Panc1 (cell line): ENCODE measurements around the gene NPAS4. TPM values are rescaled to one million over a fixed set of nuclear protein-coding genes. Genes with fewer than 3 reads are reported as not detected.

Experiments
- ATAC-seq: fragments of 200-7000 bp; cut with Tn5 transposase; 2 replicates; pipeline ENCODE4 v1.9.1; 2020; ENCODE audit warnings: mild to moderate bottlenecking, moderate library complexity
- BruUV-seq: library from RNA; stranded (reverse); fragments of 400-500 nt; replicated peaks from 2 replicates; lab custom pipeline; 2021; lab: Mats Ljungman, UMichigan
- CTCF ChIA-PET: fragments of 300-600 bp; sonication (Branson Sonifier 250); formaldehyde crosslinking; loops from one replicate; lab custom pipeline; 2022; ENCODE audit warnings: antibody characterized with exemption; lab: Charles Lee
- POLR2A ChIA-PET: fragments of 300-600 bp; sonication (Branson Sonifier 250); formaldehyde crosslinking; loops from one replicate; lab custom pipeline; 2022; ENCODE audit warnings: antibody characterized with exemption; lab: Charles Lee
- DNase-seq: peaks from one replicate; pipeline ENCODE4 v3.0.0-alpha.2; 2010; ENCODE audit warnings: low read depth, low spot score
- H3K27ac ChIP-seq: 2 replicates; pipeline ENCODE4 v1.5.1; 2011; ENCODE audit warnings: mild to moderate bottlenecking, low read length, inconsistent platforms
- H3K27me3 ChIP-seq: fragments of 200-500 bp; sonication (Bioruptor generic); 2 replicates; pipeline ENCODE4 v1.6.0; 2014; ENCODE audit warnings: low read length, inconsistent platforms; ENCODE audit not compliant: control insufficient read depth, insufficient read depth
- H3K36me3 ChIP-seq: fragments of 200-500 bp; sonication (Bioruptor generic); 2 replicates; pipeline ENCODE4 v1.5.1; 2014; ENCODE audit warnings: inconsistent platforms, mild to moderate bottlenecking, low read length, moderate library complexity; ENCODE audit not compliant: control insufficient read depth, insufficient read depth
- H3K4me1 ChIP-seq: 2 replicates; pipeline ENCODE4 v1.5.1; 2011; ENCODE audit warnings: inconsistent platforms, mild to moderate bottlenecking, low read length, moderate library complexity; ENCODE audit not compliant: control insufficient read depth, insufficient read depth
- H3K4me3 ChIP-seq, 2 experiments: 2 replicates each; pipeline ENCODE4 v1.5.1; 2011 to 2012; ENCODE audit warnings: low read depth in 2 of 2, low read length in 2 of 2, mild to moderate bottlenecking in 2 of 2, inconsistent platforms in 1 of 2, moderate library complexity in 1 of 2
- H3K9me3 ChIP-seq: fragments of 200-500 bp; sonication (Bioruptor generic); 2 replicates; pipeline ENCODE4 v1.5.1; 2014; ENCODE audit warnings: low read depth, mild to moderate bottlenecking, inconsistent platforms, low read length, moderate library complexity; ENCODE audit not compliant: control insufficient read depth, insufficient read depth
- POLR2AphosphoS5 ChIP-seq: IDR thresholded peaks from 2 replicates; pipeline ENCODE4 v1.6.1; 2012; ENCODE audit warnings: mild to moderate bottlenecking, low read depth, low read length, moderate library complexity
- SIN3A ChIP-seq: IDR thresholded peaks from 2 replicates; pipeline ENCODE4 v1.6.1; 2012; ENCODE audit warnings: low read depth, mild to moderate bottlenecking, low read length, moderate library complexity, borderline replicate concordance; ENCODE audit not compliant: insufficient read depth
- TCF7L2 ChIP-seq: IDR thresholded peaks from 2 replicates; pipeline ENCODE4 v1.6.1; 2011; ENCODE audit warnings: mild to moderate bottlenecking, low read depth, low read length, inconsistent platforms
- in situ Hi-C: cut with HindIII; loops from 2 replicates; pipeline ENCODE4 v1.10.0; 2016; ENCODE audit warnings: low sequenced_read_pairs, low pct_unique_long_range_greater_than_20kb
- intact Hi-C: fragments of 100-400 bp; cut with micrococcal nuclease; formaldehyde crosslinking; loops from one replicate; pipeline ENCODE4 v1.10.0; 2022; ENCODE audit not compliant: unreplicated experiment
- total RNA-seq: library from RNA; stranded (reverse); gene quantifications from one replicate; pipeline ENCODE4 v1.2.1, GENCODE V29; 2021; ENCODE audit not compliant: unreplicated experiment
- TF ChIP-seq, protein P1 (sequence below), 2 experiments: IDR thresholded peaks; 2 replicates each; pipeline ENCODE4 v1.6.1; 2011 to 2012; ENCODE audit warnings: low read depth in 2 of 2, control low read depth in 1 of 2, low read length in 1 of 2, mild to moderate bottlenecking in 1 of 2, moderate library complexity in 1 of 2; ENCODE audit not compliant: insufficient read depth in 1 of 2
- TF ChIP-seq, protein P2 (sequence below): fragments of 450-650 bp; IDR thresholded peaks from 2 replicates; pipeline ENCODE4 v1.5.1; 2017; ENCODE audit warnings: mild to moderate bottlenecking

NPAS4 gene
- total RNA-seq, 1 experiment from 2014 or later = 0.08 TPM

DNA sequence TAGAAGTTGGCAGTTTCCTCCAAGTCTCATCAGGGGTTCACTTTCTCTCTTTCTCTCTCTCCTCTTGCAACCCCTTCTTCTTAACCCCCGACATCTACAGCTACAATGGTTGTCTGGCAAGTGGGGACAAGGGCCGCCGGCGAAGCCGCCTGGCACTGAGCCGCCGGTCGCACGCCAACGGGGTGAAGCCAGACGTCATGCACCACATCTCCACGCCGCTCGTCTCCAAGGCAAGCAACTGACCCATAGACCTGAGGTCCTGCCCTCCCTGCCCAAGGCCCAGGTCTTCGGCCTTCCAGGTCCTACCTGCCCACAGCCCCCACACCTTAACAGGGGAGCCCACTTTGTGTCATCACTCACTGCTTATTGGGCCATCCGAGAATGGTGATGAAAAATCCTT is 50.3 kb downstream of the NPAS4 start:
- no peak for TF ChIP-seq POLR2AphosphoS5
- TF ChIP-seq, protein P1, sequence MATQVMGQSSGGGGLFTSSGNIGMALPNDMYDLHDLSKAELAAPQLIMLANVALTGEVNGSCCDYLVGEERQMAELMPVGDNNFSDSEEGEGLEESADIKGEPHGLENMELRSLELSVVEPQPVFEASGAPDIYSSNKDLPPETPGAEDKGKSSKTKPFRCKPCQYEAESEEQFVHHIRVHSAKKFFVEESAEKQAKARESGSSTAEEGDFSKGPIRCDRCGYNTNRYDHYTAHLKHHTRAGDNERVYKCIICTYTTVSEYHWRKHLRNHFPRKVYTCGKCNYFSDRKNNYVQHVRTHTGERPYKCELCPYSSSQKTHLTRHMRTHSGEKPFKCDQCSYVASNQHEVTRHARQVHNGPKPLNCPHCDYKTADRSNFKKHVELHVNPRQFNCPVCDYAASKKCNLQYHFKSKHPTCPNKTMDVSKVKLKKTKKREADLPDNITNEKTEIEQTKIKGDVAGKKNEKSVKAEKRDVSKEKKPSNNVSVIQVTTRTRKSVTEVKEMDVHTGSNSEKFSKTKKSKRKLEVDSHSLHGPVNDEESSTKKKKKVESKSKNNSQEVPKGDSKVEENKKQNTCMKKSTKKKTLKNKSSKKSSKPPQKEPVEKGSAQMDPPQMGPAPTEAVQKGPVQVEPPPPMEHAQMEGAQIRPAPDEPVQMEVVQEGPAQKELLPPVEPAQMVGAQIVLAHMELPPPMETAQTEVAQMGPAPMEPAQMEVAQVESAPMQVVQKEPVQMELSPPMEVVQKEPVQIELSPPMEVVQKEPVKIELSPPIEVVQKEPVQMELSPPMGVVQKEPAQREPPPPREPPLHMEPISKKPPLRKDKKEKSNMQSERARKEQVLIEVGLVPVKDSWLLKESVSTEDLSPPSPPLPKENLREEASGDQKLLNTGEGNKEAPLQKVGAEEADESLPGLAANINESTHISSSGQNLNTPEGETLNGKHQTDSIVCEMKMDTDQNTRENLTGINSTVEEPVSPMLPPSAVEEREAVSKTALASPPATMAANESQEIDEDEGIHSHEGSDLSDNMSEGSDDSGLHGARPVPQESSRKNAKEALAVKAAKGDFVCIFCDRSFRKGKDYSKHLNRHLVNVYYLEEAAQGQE (IDR thresholded peaks at IDR 0.05; ENCODE audit: insufficient read depth in 1 of 2, low read depth in 2 of 2, low read length in 1 of 2) = no peak
- no peak for TF ChIP-seq SIN3A
- no peak for TF ChIP-seq TCF7L2
- TF ChIP-seq, protein P2, sequence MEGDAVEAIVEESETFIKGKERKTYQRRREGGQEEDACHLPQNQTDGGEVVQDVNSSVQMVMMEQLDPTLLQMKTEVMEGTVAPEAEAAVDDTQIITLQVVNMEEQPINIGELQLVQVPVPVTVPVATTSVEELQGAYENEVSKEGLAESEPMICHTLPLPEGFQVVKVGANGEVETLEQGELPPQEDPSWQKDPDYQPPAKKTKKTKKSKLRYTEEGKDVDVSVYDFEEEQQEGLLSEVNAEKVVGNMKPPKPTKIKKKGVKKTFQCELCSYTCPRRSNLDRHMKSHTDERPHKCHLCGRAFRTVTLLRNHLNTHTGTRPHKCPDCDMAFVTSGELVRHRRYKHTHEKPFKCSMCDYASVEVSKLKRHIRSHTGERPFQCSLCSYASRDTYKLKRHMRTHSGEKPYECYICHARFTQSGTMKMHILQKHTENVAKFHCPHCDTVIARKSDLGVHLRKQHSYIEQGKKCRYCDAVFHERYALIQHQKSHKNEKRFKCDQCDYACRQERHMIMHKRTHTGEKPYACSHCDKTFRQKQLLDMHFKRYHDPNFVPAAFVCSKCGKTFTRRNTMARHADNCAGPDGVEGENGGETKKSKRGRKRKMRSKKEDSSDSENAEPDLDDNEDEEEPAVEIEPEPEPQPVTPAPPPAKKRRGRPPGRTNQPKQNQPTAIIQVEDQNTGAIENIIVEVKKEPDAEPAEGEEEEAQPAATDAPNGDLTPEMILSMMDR = no peak
- Histone ChIP-seq H3K4me3 (no peak overlapping the region), H3K9me3 (no peaks in the 10 kb centered on the region), H3K27me3 (no peaks in the 10 kb centered on the region), H3K27ac (no peak overlapping the region), H3K36me3 (no peaks in the 10 kb centered on the region), H3K4me1 (peaks cover 8% of the 10 kb centered on the region)
- in situ Hi-C loops (no loop called here), intact Hi-C loops (no loop called here)
- ATAC-seq = no peak
- BruUV-seq = TSS peak; percentile 27
- DNase-seq = no peak
- ChIA-PET POLR2A (no interaction called here), CTCF (interaction anchor here (0.6 to 0.9 kb wide), 3 partner anchors 12 to 426 kb away, joined by 3 to 6 read pairs (median 5); no protein-coding TSS in a partner anchor)

DNA sequence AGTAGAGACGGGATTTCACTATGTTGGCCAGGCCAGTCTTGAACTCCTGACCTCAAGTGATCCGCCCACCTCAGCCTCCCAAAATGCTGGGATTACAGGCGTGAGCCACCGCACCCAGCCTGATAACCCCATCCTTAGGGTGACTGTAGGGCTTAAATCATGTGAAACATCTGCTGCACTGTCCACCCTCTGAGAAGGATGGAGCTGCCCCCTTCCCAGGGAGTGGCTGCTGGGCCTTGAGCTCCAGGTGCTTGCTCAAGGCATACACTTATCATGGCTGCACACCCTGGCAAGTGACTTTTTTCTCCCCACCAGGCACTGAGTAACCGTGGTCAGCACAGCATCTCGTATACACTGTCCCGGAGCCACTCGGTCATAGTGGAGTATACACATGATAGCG is 51.2 kb downstream of the NPAS4 start:
- H3K27me3 ChIP-seq = no peaks in the 10 kb centered on the region
- peaks cover 8% of the 10 kb centered on the region for H3K4me1 ChIP-seq
- in situ Hi-C loops (no loop called here), intact Hi-C loops (no loop called here)
- CTCF ChIA-PET = interaction anchor here (0.6 kb wide), 3 partner anchors 13 to 426 kb away, joined by 5 to 6 read pairs (median 5); no protein-coding TSS in a partner anchor
- BruUV-seq = no TSS peak
- no peak overlapping the region for H3K27ac ChIP-seq
- DNase-seq (no peak), ATAC-seq (no peak)
- no peak overlapping the region for H3K4me3 ChIP-seq
- H3K36me3 ChIP-seq = no peaks in the 10 kb centered on the region
- H3K9me3 ChIP-seq = no peaks in the 10 kb centered on the region
- POLR2A ChIA-PET = no interaction called here
- TF ChIP-seq POLR2AphosphoS5 (no peak), SIN3A (no peak), TCF7L2 (no peak)
- TF ChIP-seq, protein P1 (IDR thresholded peaks at IDR 0.05; ENCODE audit: insufficient read depth in 1 of 2, low read depth in 2 of 2, low read length in 1 of 2) = no peak
- TF ChIP-seq, protein P2 = no peak
